GM23248 (cell line): ENCODE data around the gene RAB35. TPM values are rescaled to one million over a fixed set of nuclear protein-coding genes. Genes with fewer than 3 reads are reported as not detected.

Source experiments
- DNase-seq: peaks from one replicate; pipeline ENCODE4 v3.0.0-alpha.2; 2015
- H2AFZ ChIP-seq: fragments of 200-600 bp; sonication (generic); 2 replicates; pipeline ENCODE4 v1.6.1; 2016; ENCODE audit warnings: antibody characterized with exemption
- H3F3A ChIP-seq: fragments of 200-600 bp; sonication (generic); 2 replicates; pipeline ENCODE4 v1.6.1; 2016; ENCODE audit warnings: mild to moderate bottlenecking, antibody characterized with exemption, mixed run types; ENCODE audit not compliant: insufficient read depth
- H3K27ac ChIP-seq: fragments of 200-600 bp; sonication (generic); 2 replicates; pipeline ENCODE4 v1.5.1; 2016; ENCODE audit warnings: mild to moderate bottlenecking
- H3K27me3 ChIP-seq: fragments of 200-600 bp; sonication (generic); replicated peaks from 2 replicates; pipeline ENCODE4 v1.6.1; 2016; ENCODE audit warnings: mild to moderate bottlenecking; ENCODE audit not compliant: insufficient read depth
- H3K36me3 ChIP-seq: fragments of 200-600 bp; sonication (generic); 2 replicates; pipeline ENCODE4 v1.6.1; 2016; ENCODE audit warnings: low read depth, mild to moderate bottlenecking
- H3K4me1 ChIP-seq: fragments of 200-600 bp; sonication (generic); 2 replicates; pipeline ENCODE4 v1.6.1; 2016; ENCODE audit warnings: mild to moderate bottlenecking; ENCODE audit not compliant: insufficient read depth
- H3K4me2 ChIP-seq: fragments of 200-600 bp; sonication (generic); one replicate; pipeline ENCODE4 v1.6.1; 2016; ENCODE audit warnings: mild to moderate bottlenecking; ENCODE audit not compliant: unreplicated experiment
- H3K4me3 ChIP-seq: fragments of 200-600 bp; sonication (generic); 2 replicates; pipeline ENCODE4 v1.5.1; 2016; ENCODE audit warnings: mild to moderate bottlenecking
- H3K79me2 ChIP-seq: fragments of 200-600 bp; sonication (generic); 2 replicates; pipeline ENCODE4 v1.6.1; 2016; ENCODE audit warnings: mild to moderate bottlenecking; ENCODE audit not compliant: insufficient read depth
- H3K9ac ChIP-seq: fragments of 200-600 bp; sonication (generic); 2 replicates; pipeline ENCODE4 v1.6.1; 2016; ENCODE audit warnings: mild to moderate bottlenecking
- H3K9me2 ChIP-seq: fragments of 200-600 bp; sonication (generic); 2 replicates; pipeline ENCODE4 v1.6.1; 2016; ENCODE audit warnings: mixed run types, mild to moderate bottlenecking, moderate library complexity; ENCODE audit not compliant: insufficient read depth
- H3K9me3 ChIP-seq: fragments of 200-600 bp; sonication (generic); one replicate; pipeline ENCODE4 v1.6.1; 2017; ENCODE audit warnings: low read depth
- H4K20me1 ChIP-seq: fragments of 200-600 bp; sonication (generic); 2 replicates; pipeline ENCODE4 v1.6.0; 2016; ENCODE audit not compliant: insufficient read depth
- EZH2 ChIP-seq: fragments of 200-600 bp; sonication (generic); IDR thresholded peaks from 2 replicates; pipeline ENCODE4 v1.6.1; 2018; ENCODE audit warnings: antibody characterized with exemption, mild to moderate bottlenecking; ENCODE audit not compliant: insufficient read depth, poor library complexity, severe bottlenecking
- EZH2phosphoT487 ChIP-seq: fragments of 200-600 bp; sonication (generic); IDR thresholded peaks from 2 replicates; pipeline ENCODE4 v1.6.1; 2018; ENCODE audit warnings: antibody characterized with exemption, moderate library complexity, mild to moderate bottlenecking, low read depth; ENCODE audit not compliant: insufficient read depth
- WGBS, 2 experiments: methylation state at CpG; one replicate each; pipeline ENCODE4 v1.1.6; 2015 to 2017; ENCODE audit warnings: low lambda C conversion rate in 2 of 2, low coverage in 1 of 2; ENCODE audit errors: missing lambda C conversion rate in 2 of 2; 5-methylcytosine and 5-hydroxymethylcytosine counted together
- in situ Hi-C: fragments of 300-500 bp; cut with MboI; formaldehyde crosslinking; loops from 2 replicates; pipeline ENCODE4 v1.15.0; 2020
- polyA plus RNA-seq: library from polyadenylated mRNA; unstranded; fragments of >200 nt; fragmentation: Nextera tagmentation; extraction: Ambion mirVana; gene quantifications from 2 replicates; pipeline ENCODE4 v1.2.1, GENCODE V29; 2016
- total RNA-seq: library from RNA; depleted of rRNA; stranded (reverse); fragments of >200 nt; shearing (Covaris generic); gene quantifications from 2 replicates; pipeline ENCODE4 v1.2.3, GENCODE V29; 2014

The RAB35 gene
- total and polyA plus RNA-seq, 2 experiments from 2014 or later, result 28.7 to 37.1 TPM

DNA sequence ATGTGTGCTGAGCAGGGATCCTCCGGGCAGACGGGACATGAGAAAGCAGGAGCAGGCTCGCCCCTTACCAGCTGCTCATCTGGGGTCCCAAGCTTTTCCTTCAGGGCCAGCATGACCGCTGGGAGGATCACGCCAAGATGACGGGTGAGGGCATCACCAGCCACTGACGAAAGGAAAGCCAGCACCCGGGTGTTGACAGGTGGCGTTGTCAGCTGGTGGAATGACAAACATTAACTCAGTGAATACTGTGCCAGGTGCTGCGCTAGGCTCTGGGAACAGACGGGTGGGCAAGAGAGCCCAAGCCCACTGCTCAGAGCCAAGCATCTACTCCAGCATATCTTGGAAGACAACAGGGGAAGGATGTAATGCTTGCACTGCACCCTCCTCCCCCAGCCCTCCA, 21.3 kb upstream of the RAB35 start:
- Histone ChIP-seq H3K4me3 (no peak overlapping the region), H3K4me1 (no peaks in the 10 kb centered on the region), H3K79me2 (no peaks in the 10 kb centered on the region), H2AFZ (no peak overlapping the region), H3K36me3 (peaks cover 62% of the 10 kb centered on the region), H3K9me2 (no peaks in the 10 kb centered on the region), H3K4me2 (no peak overlapping the region), H3F3A (no peaks in the 10 kb centered on the region; the same call in 1 of the 2 replicates), H3K9me3 (no peaks in the 10 kb centered on the region), H3K9ac (no peak overlapping the region), H4K20me1 (no peaks in the 10 kb centered on the region), H3K27me3 (no peaks in the 10 kb centered on the region), H3K27ac (no peak overlapping the region)
- TF ChIP-seq EZH2phosphoT487 (no peak), EZH2 (no peak)
- no peak for DNase-seq
- in situ Hi-C loops, result no loop called here
- WGBS, 2 experiments, result 92 to 95% methylated on average over 11 of the region's 11 CpGs

DNA sequence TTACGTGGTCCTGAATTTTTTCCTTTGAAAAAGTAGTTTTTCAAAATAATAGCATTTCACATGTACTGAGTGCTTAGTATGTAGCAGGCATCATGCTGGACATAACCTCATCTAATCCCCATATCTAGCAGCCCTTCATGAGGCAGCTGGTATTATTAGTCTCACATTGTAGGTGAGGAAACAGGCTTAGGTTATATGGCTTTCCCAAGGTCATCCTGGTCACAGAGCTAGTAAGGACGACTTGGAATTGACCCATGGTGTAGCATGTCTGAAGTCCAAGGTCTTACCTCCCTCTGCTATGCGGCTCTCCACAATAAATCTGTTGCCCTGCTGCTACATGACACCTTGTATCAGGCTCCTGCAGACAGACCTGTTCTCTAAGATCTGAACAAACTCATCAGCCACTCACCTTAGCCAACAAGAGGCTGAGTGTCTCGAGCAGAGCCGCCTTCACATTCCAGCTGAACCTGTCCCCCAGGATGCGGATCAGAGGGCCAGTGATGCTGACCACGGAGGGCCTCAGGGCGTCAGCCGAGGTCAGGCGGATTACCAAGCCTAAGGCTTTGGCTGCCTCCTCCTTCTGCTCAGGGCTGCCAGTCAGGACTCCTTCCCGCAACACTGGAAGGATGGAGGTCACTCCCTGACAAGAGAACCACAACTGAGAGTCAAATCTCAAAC, 19.7 kb upstream of the RAB35 start:
- H3K4me2 ChIP-seq, result no peak overlapping the region
- no peak overlapping the region for H2AFZ ChIP-seq
- H3K4me1 ChIP-seq, result no peaks in the 10 kb centered on the region
- H3K9me3 ChIP-seq, result no peaks in the 10 kb centered on the region
- no peak for DNase-seq
- no peak overlapping the region for H3K27ac ChIP-seq
- no peaks in the 10 kb centered on the region for H3K27me3 ChIP-seq
- no peaks in the 10 kb centered on the region for H3K79me2 ChIP-seq
- TF ChIP-seq EZH2phosphoT487, result no peak
- TF ChIP-seq EZH2, result no peak
- no peaks in the 10 kb centered on the region for H4K20me1 ChIP-seq
- H3K9me2 ChIP-seq, result no peaks in the 10 kb centered on the region
- no peak overlapping the region for H3K9ac ChIP-seq
- in situ Hi-C loops, result no loop called here
- no peak overlapping the region for H3K4me3 ChIP-seq
- peaks cover 52% of the 10 kb centered on the region for H3K36me3 ChIP-seq
- 98 to 99% methylated on average over 11 of the region's 11 CpGs for WGBS, 2 experiments
- no peaks in the 10 kb centered on the region; the same call in 1 of the 2 replicates for H3F3A ChIP-seq

DNA sequence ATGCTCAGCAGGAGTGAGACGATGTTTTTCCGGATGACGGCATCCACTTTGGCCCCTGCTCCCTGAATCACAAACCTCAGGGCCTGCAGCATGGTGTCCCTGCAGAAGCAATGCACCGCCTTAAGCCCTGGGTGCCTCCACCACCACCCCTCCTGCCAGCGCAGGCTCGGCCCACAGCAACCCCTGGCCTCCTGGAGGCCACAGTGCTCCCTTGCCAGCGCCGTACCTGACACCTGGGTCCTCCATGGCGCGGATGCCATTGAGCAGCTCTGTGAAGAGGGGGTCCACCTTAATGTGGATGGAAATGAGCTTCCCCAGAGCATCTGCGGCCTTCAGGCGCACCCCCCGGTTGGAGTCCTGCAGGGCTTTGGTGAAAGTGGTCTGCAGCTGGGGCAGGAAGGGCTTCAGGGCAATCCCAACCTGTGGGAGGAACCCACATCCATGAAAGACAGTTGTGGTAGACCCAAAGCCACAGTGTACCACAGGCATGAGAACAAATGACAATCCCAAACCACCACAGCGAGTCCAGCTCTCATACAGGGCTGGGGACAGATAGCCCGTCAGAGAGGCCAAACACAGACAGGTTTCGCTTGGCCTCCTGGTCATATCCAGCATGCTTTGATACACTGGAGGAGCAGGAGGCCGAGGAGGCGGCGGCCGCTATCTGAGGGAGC, 17.9 kb upstream of the RAB35 start:
- Histone ChIP-seq H3K4me1 (no peaks in the 10 kb centered on the region), H3K4me3 (no peak overlapping the region), H3K27ac (no peak overlapping the region), H3K27me3 (no peaks in the 10 kb centered on the region), H3K9ac (no peak overlapping the region), H3K4me2 (no peak overlapping the region), H3K79me2 (no peaks in the 10 kb centered on the region), H3F3A (0 out of 2 replicates have a peak, but pooled peaks cover 4% of the 10 kb centered on the region), H3K9me2 (no peaks in the 10 kb centered on the region), H3K9me3 (no peaks in the 10 kb centered on the region), H4K20me1 (no peaks in the 10 kb centered on the region), H2AFZ (no peak overlapping the region), H3K36me3 (peaks cover 52% of the 10 kb centered on the region)
- 92 to 97% methylated on average over 20 of the region's 20 CpGs for WGBS, 2 experiments
- in situ Hi-C loops, result no loop called here
- no peak for DNase-seq
- TF ChIP-seq EZH2phosphoT487, result no peak

DNA sequence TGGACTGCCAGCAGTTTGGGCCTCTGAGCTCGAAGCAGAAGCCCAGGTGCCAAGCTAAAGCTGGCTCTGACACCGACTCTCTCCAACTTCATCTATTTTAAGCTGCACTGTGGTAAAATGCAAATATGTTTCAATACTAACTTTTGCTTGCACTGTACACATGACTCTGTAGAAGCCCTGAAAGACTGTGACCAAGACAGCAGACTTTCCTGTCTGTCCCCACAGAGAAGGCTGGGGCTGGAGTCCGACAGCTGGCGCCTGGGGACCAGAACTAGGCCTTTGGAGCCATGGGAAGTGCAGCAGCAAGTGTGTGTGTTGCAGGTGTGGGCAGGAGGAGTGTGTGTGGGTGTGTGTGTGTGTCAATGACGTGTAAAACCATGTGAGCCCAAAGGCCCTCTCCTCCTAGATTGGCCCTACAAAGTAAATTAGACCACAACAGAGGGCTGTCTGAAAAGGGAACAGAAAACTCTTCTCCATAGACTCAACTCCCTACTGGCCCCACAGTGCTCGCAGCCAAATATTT, 16.4 kb upstream of the RAB35 start:
- Histone ChIP-seq H3K27me3 (no peaks in the 10 kb centered on the region), H4K20me1 (no peaks in the 10 kb centered on the region), H2AFZ (no peak overlapping the region), H3F3A (0 out of 2 replicates have a peak, but pooled peaks cover 4% of the 10 kb centered on the region), H3K4me2 (no peak overlapping the region), H3K4me1 (no peaks in the 10 kb centered on the region), H3K4me3 (no peak overlapping the region), H3K9me2 (no peaks in the 10 kb centered on the region), H3K79me2 (no peaks in the 10 kb centered on the region), H3K36me3 (peaks cover 48% of the 10 kb centered on the region), H3K9ac (no peak overlapping the region), H3K27ac (no peak overlapping the region), H3K9me3 (no peaks in the 10 kb centered on the region)
- in situ Hi-C loops, result no loop called here
- DNase-seq, result no peak
- no peak for TF ChIP-seq EZH2phosphoT487
- TF ChIP-seq EZH2, result no peak
- 86 to 89% methylated on average over 6 of the region's 6 CpGs for WGBS, 2 experiments
